ENCODE results near the gene HS3ST5. TPM values are rescaled to one million over a fixed set of nuclear protein-coding genes. Genes with fewer than 3 reads are reported as not detected.

Gene HS3ST5
- polyA plus RNA-seq, 3 donors = not detected

DNA sequence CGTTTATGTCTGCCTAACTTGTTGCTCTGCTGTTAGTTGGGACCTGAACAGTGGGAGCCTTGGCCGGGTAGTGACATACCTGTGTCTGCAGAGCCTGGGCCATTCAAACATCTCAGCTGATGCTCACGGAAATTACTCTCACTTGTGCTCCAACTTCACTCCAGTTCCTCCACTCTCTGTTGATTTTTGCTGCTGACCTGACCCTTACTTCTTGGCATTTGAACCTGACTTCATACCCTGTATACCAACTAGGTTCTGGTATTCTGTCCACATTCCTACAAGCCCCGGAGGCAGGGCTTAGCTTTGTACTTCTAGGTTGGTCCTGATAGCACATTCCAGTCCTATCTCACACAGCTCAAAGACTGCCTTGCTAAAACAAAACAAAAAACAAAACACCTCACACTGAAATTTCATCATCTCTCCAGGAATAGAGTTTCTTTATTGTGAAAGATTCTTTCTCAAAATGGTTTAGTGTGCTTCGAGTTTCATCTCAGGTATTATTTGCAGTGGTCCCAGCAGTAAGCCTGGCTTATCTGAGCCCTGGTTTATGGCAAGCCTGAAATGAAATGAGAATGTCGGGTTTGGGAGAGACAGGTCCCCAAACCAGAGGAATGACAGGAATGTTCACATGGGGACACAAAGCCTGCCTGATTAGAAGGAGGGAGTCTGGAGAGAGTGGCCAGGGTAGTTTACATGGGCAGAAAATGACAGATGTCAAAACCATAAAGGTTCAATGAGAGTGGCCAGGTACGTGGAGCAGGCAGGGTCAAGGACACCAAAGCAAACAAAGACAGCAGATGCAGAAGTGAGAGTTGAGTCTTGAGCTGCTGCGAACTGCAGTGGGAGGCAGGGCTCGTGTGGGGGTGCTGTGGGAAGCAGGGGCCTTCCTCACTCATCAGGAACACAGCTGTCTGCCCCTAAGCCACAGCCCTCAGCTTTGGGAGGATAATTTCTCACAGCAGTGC lies 197.7 kb downstream of the HS3ST5 start:
- intact Hi-C loops (cut with micrococcal nuclease) = no loop called here
- peaks cover 0 to 14% (median 3%) of the 10 kb centered on the region in 7 donors for H3K9me3 Mint-ChIP-seq
- peaks cover 3 to 8% of the 10 kb centered on the region in 2 donors for H3K9me3 ChIP-seq (replicated peaks in 1 of 2; ENCODE audit: control insufficient read depth in 1 of 2, insufficient read depth in 1 of 2, low read length in 2 of 2)
- H3K9ac ChIP-seq (ENCODE audit: insufficient read depth, low read length, poor library complexity, severe bottlenecking) = no peak overlapping the region
- no peaks in the 10 kb centered on the region for H4K20me1 ChIP-seq (ENCODE audit: insufficient read depth, low read length)
- no peak for DNase-seq
- H3K27me3 Mint-ChIP-seq (ENCODE audit: low read depth in 3 of 3) = peaks cover 0 to 2% (median 0%) of the 10 kb centered on the region in 3 donors
- no peak overlapping the region for H3K4me3 ChIP-seq (replicated peaks in 1 of 3; ENCODE audit: low read depth in 2 of 3, low read length in 3 of 3)
- H2AFZ ChIP-seq (ENCODE audit: insufficient read depth, low read depth, low read length, poor library complexity, severe bottlenecking) = no peak overlapping the region
- H3K36me3 ChIP-seq (replicated peaks in 1 of 2; ENCODE audit: control insufficient read depth in 1 of 2, insufficient read depth in 2 of 2, low read length in 2 of 2) = no peaks in the 10 kb centered on the region
- H3K4me2 ChIP-seq (replicated peaks; ENCODE audit: extremely low read depth, low read length, poor library complexity, severe bottlenecking) = no peak overlapping the region
- no peaks in the 10 kb centered on the region for H3K27me3 ChIP-seq (ENCODE audit: control insufficient read depth in 2 of 2, insufficient read depth in 2 of 2, low read length in 2 of 2)
- H3K36me3 Mint-ChIP-seq = no peaks in the 10 kb centered on the region
- TF ChIP-seq, protein P1, sequence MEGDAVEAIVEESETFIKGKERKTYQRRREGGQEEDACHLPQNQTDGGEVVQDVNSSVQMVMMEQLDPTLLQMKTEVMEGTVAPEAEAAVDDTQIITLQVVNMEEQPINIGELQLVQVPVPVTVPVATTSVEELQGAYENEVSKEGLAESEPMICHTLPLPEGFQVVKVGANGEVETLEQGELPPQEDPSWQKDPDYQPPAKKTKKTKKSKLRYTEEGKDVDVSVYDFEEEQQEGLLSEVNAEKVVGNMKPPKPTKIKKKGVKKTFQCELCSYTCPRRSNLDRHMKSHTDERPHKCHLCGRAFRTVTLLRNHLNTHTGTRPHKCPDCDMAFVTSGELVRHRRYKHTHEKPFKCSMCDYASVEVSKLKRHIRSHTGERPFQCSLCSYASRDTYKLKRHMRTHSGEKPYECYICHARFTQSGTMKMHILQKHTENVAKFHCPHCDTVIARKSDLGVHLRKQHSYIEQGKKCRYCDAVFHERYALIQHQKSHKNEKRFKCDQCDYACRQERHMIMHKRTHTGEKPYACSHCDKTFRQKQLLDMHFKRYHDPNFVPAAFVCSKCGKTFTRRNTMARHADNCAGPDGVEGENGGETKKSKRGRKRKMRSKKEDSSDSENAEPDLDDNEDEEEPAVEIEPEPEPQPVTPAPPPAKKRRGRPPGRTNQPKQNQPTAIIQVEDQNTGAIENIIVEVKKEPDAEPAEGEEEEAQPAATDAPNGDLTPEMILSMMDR (IDR thresholded peaks at IDR 0.05) = no peak
- H3K4me1 Mint-ChIP-seq = no peaks in the 10 kb centered on the region
- H3K79me2 ChIP-seq (ENCODE audit: insufficient read depth, low read length) = no peaks in the 10 kb centered on the region
- no peak overlapping the region for H3K27ac ChIP-seq (ENCODE audit: low read depth in 1 of 2, low read length in 2 of 2)
- no peak overlapping the region for H3K4me3 Mint-ChIP-seq
- no peaks in the 10 kb centered on the region for H3K4me1 ChIP-seq (ENCODE audit: control insufficient read depth in 1 of 2, insufficient read depth in 2 of 2, low read length in 2 of 2)
- no peak overlapping the region for H3K27ac Mint-ChIP-seq
- WGBS (ENCODE audit: insufficient coverage) = 63% methylated on average over 7 of the region's 9 CpGs

DNA sequence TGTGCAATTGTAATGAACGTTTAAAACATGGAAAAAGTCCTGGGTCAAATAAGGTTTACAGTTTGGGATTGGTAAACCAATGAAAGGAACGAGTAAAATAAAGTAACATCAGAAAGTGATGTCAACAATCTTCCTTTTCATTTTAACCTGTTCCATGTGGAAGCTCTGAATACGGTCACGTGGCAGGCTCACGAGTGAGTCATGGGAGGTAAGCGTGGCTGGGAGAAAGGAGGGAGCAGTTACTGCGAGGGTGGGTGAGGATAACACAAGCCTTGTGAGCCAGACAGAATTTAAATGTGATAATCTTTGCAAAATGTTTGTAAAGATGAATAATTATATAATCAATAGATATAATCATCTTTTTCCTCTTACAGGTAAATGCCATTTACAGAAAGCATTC lies 200.6 kb downstream of the HS3ST5 start:
- no peak overlapping the region for H3K4me3 ChIP-seq (replicated peaks in 1 of 3; ENCODE audit: low read depth in 2 of 3, low read length in 3 of 3)
- TF ChIP-seq, protein P1 (IDR thresholded peaks at IDR 0.05) = no peak
- no peaks in the 10 kb centered on the region for H3K27me3 Mint-ChIP-seq (ENCODE audit: low read depth in 3 of 3)

More for the DNA sequence above, 200.6 kb downstream of the HS3ST5 start:
- no peak overlapping the region for H3K27ac Mint-ChIP-seq
- H3K36me3 Mint-ChIP-seq = no peaks in the 10 kb centered on the region
- Histone ChIP-seq H3K27me3 (ENCODE audit: control insufficient read depth in 2 of 2, insufficient read depth in 2 of 2, low read length in 2 of 2) (no peaks in the 10 kb centered on the region), H3K4me1 (ENCODE audit: control insufficient read depth in 1 of 2, insufficient read depth in 2 of 2, low read length in 2 of 2) (no peaks in the 10 kb centered on the region), H3K79me2 (ENCODE audit: insufficient read depth, low read length) (no peaks in the 10 kb centered on the region), H4K20me1 (ENCODE audit: insufficient read depth, low read length) (no peaks in the 10 kb centered on the region), H3K36me3 (replicated peaks in 1 of 2; ENCODE audit: control insufficient read depth in 1 of 2, insufficient read depth in 2 of 2, low read length in 2 of 2) (no peaks in the 10 kb centered on the region), H3K27ac (ENCODE audit: low read depth in 1 of 2, low read length in 2 of 2) (no peak overlapping the region), H2AFZ (ENCODE audit: insufficient read depth, low read depth, low read length, poor library complexity, severe bottlenecking) (no peak overlapping the region), H3K9me3 (replicated peaks in 1 of 2; ENCODE audit: control insufficient read depth in 1 of 2, insufficient read depth in 1 of 2, low read length in 2 of 2) (peaks cover 3 to 8% of the 10 kb centered on the region in 2 donors), H3K9ac (ENCODE audit: insufficient read depth, low read length, poor library complexity, severe bottlenecking) (no peak overlapping the region), H3K4me2 (replicated peaks; ENCODE audit: extremely low read depth, low read length, poor library complexity, severe bottlenecking) (no peak overlapping the region)
- no peak for DNase-seq
- H3K4me3 Mint-ChIP-seq = no peak overlapping the region
- no peaks in the 10 kb centered on the region for H3K4me1 Mint-ChIP-seq
- peaks cover 0 to 8% (median 3%) of the 10 kb centered on the region in 7 donors for H3K9me3 Mint-ChIP-seq
- intact Hi-C loops (cut with micrococcal nuclease) = no loop called here
- WGBS (ENCODE audit: insufficient coverage) = 100% methylated on average over 2 of the region's 7 CpGs
